HG02623 (cell line): ENCODE results near the gene RHBDL1.
"Not testable (repeated sequence)": the region's sequence is repeated elsewhere in the genome, so short reads cannot be mapped to it uniquely, and the experiment has no call there.

ENCODE experiments used
- ATAC-seq: cut with Tn5 transposase; IDR thresholded peaks from one replicate; pipeline ENCODE4 v1.9.1; 2021; ENCODE audit warnings: moderate library complexity; ENCODE audit not compliant: unreplicated experiment

RHBDL1 gene

GRCh38 chr16:704047-704446, 28.6 kb downstream of the RHBDL1 start:
- ATAC-seq = no peak

DNA sequence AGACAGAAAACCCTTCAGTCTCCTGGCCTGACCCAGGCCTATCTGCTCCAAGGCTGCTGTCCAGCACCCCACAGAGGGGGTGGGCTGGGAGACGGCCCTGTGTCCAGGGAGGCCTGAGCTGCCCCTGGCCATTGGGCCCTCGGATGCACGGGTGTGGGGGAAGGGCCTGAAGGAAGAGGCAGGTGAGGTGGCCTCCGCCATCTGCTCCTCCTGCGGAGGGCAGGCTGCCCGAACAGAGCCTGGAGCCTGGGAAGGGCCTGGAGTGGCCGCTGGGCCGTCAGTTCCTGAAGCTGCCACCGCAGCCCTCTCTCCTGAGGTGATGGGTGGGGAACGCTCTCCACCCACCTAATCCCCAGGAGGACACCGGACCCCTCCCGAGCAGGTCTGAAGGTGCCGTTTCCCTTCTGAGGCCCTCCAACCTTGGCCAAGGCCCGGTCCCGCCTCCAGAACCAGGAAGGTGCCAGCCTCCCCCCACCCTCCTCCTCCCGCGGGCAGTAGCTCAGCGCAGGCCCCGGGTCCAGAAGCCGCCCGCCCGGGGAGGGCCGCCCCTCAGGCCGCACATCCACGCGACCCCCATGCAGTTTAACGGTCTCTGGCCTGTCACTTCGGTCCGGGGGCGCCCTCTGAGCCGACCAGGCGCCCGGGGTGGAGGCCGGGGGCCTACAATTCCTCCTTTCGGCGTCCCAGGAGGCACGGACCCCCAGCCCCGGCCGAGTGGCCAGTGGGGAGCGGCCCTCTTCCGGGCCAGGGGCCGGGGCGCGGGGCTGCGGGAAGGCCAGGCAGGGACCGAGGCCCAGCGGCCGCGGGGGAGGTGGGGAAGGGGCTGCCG, 29.3 kb downstream of the RHBDL1 start:
- no peak for ATAC-seq

GRCh38 chr16:705431-706188, 30.1 kb downstream of the RHBDL1 start, which contains the start of gene FBXL16:
TSS of gene FBXL16 (minus strand) at chr16:705801. CDS start at chr16:697405, 8,396 bp downstream.
- ATAC-seq = no peak

DNA sequence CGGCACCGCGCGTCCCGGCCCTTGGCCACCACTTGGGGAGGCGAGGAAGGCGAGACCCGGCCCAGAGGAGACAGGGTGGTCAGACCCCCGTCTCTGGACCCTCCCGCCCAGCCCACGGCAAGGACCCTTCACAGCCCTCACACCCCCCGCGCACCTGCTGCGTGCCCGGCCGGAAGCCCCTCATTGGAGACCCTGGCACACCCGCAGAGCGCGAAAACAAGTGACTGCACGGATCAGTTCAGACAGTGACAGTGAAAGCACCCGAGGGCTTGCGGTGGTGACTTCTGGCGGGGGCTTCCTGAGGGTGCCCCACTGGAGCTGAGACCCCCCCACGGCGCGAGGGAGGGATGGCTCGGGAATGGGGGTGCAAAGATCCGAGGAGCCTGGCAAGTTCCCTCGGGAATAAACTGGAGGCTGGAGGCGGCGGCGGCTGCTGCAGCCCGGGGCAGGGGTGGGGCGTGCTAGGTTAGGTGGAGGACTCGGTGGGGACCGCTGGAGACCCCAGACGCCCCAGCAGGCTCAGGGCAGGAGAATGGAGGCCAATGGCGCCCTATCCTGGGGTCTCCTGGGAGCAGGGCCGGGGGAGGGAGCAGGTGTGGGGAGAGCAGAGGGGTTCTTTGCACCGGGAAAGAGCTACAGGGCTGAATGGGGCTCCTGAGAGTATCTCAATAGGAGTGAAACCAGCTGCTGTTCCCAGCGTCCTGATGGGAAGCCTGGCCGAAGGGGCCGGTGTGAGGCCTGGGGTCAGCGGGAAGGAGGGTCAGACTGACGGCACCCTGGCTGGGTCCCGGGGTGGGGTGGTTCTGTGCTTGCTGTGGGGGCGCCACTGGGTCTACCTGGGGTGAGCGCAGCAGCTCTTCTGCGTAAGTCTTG, 31.0 kb downstream of the RHBDL1 start:
- no peak for ATAC-seq

- ATAC-seq = no peak
Measured at GRCh38 chr16:707062-707538, 31.6 kb downstream of the RHBDL1 start.

DNA sequence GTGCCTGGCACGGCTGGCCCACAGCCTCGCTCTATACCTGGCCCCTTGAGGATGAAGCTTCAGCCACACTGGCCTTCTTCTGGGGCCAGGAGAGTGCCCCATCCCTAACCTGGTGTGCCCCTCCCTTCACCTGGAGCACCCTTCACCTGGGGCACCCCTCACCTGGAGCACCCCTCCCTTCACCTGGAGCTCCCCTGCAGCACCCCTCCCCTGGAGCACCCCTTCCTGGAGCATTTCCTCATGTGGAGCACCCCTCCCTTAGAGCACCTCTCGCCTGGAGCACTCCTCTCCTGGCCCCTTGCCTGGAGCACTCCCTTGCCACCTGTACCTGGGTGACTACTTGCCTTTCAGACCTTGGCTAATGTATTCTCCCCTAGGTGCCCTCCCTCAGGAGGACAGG, 32.5 kb downstream of the RHBDL1 start:
- no peak for ATAC-seq

- no peak for ATAC-seq
Measured at GRCh38 chr16:708959-709358, 33.5 kb downstream of the RHBDL1 start.

DNA sequence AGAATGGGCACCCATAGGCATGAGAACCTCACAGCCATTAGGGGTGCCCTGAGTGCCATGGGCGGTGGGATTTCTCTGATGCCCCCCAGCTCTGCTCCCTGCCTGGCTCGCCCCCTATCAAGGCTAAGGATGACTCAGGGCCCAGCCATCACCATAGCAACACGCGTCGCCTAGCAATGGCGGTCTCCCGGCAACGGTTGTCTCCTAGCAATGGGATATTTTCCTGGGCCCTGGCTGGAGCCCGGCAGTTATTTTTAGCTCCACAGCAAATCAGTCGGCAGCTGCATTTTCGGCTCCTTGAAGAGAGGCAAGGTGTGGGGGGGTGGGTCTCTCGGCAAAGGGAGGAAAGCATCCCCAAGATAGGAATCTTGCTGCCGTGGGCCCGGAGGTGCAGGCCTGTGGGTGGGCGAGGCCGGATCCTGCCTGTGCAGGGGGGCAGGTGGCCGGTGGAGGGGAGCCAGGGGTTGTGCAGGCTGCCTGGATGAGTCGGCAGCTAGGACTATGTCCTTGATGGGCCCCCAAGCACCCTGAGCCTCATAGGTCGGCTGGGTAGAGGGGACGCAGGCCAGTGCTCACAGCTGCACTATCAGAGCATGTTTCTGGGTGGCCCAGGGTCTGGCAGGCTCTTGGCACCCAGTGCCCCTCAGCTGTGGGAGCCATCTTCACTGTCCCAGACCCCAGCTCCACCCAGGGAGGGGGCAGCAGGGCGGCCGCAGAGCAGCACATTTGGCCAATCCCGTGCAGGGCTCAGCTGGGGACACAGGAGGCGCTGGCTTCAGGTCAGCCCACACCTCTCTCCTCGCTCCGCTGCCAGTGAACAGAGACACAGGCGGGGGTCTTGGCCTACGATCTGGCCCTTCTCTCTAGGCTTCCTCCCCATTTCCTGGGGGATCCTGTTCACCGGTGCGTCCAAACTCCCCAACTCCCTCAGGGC, 34.4 kb downstream of the RHBDL1 start:
- no peak for ATAC-seq

DNA sequence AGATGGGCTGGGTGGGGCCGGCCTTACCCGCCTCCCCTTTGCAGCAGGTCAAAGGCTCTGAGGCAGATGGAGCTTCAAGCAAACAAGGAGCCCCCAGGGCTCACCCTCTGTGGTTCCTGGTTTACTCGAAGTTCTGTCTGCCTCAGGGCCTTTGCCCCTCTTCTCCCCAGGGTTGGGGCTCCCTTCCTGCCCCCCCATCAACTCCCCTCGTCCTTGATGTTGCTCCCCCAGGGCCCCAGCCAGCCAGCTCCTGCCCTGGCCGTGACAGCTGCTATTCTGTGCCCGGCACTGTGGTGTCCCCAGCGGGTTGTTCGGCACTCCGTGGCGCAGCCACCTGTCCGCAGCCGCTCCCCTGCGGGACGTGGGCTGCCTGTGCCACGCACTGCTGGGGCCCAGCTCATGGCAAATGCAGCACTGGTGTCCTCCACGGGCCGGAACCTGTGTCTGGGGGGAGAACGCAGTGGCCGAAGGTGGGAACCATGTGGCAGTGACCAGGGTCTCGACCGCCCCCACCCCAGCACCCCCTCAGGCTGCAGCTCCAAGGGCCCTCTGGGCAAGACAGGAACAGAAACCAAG, 35.1 kb downstream of the RHBDL1 start:
- no peak for ATAC-seq

DNA sequence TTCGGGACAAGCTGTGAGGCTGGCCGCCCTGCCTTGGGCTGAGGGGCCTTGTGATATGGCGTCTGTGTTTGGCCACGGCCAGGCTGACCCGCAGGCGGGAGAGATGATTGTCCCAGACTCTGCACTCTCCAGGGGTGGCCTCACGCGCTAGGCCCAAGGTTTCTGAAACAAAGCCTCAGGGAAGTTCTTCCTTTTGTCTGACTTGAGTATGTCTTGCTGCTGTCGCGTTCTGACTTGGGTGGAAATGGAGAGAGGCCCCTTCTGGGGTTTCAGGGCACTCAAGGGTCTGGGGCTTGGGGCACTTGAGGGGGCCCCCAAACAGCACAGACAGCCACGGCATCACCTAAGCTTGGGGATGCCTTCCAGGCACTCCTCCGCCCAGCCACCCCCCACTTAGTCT, 35.6 kb downstream of the RHBDL1 start:
- no peak for ATAC-seq

GRCh38 chr16:711548-712320, 36.3 kb downstream of the RHBDL1 start:
- no peak for ATAC-seq

DNA sequence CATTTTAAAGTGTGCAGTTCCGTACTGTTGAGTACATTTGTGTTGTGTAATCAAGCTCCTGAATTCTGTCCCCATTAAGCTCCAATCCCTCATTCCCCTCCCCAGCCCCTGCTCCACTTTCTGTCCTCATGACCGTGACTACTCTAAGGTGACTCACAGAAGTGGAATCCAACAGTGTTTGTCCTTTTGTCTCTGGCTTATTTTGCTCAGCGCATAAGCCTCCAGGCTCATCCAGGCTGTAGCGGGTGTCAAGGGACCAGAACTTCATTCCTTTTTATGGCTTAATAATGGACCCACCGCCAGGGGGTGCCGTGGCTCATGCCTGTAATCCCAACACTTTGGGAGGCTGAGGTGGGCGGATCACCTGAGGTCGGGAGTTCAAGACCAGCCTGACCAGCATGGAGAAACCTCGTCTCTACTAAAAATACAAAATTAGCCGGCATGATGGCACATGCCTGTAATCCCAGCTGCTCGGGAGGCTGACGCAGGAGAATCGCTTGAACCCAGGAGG, 37.3 kb downstream of the RHBDL1 start:
- not testable (repeated sequence) for ATAC-seq

DNA sequence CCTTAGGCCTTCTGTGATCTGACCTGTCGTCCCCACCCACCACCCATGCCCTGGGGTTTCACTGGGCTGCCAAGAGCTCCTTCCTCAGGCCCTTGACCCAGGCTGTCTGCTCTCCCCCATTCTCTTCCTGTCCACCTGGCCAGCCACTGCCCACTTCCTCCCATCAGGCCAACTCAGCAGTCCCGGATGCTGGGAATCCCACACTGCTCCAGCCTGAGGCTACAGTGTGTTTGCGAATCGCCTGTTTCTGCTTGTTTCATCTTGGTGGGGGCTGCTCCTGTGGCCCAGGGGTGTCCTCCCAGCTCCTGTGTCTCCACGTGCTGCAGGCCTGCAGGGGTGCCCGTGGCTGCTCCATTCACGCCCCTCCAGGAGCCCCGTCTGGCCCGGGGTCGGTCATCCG, 38.6 kb downstream of the RHBDL1 start:
- ATAC-seq = no peak

DNA sequence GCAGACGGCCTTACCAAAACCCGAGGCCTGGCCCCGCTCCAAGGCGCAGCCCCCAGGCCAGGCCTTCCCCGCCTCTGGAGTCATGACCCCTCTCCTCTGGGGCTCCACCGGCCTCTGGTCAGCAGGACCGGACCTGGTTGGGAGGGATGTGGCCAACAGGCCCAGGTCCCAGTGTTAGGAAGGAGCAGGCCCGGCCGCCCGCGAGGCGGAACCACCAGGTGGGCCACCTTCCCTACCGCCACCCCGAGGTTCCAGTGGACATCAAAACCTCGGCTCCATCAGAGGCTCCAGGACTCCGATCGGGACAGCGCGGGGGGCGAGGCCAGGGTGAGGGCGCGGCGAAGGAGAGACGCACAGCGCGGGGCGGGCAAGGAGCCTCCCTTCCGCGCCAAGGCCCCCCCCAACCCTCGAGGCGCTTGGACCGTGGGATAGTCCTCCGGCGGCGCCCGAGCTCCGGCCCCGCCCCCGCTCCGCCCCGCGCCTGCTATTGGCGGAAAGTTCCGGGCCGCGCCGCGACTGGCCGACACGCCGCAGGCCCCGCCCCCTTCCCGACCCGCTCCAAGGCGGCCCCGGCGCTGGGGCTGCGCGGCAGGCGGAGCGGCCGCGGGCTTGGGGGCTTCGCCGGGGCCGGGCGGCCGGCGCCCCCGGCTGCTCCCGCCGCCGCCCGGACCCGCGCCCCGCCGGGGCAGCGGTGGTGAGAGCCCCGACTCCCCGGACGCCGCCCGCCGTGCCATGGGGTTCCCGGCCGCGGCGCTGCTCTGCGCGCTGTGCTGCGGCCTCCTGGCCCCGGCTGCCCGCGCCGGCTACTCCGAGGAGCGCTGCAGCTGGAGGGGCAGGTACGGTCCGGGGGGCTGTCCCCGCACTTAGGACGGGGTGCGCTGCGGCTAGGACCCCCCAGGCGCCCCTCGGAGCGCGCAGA, 39.3 kb downstream of the RHBDL1 start, which contains the start of gene METRN:
Gene METRN, plus strand, starts transcription at position 561 of the 919 bp plus-strand sequence. Its CDS starts 172 bp downstream, at position 733.
- peak; percentile 53 for ATAC-seq

- ATAC-seq = no peak
Measured at GRCh38 chr16:715477-716199, 40.2 kb downstream of the RHBDL1 start.

DNA sequence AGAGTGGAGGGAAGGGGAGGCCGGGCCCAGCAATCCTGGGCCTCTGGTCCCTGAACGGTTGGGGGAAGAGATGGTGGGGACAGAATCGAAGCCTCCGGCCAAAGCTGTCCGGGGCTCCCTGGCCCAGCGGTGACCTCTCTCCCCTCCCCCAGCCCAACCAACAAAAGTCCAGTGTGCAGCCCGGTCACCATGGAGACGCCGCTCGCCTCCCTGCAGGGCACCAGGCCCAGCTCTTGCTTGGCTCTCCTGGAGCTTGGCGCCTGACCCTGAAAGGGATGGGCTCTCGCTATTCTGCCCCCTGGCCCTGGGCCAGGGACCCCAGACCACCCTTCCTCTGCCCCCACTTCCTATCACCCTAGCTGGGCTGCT, 40.7 kb downstream of the RHBDL1 start:
- ATAC-seq = no peak
